Liver (tissue), 9 donors: ENCODE data around the gene SUGT1. TPM values are rescaled to one million over a fixed set of nuclear protein-coding genes. Genes with fewer than 3 reads are reported as not detected.
A peak's percentile ranks its signal among the peaks of the same experiment; 100 is the strongest.
"Not testable (repeated sequence)": the region's sequence is repeated elsewhere in the genome, so short reads cannot be mapped to it uniquely, and the experiment has no call there.

Source experiments
- DNase-seq: peaks from one replicate; pipeline ENCODE4 v3.0.0-alpha.2; 2017; ENCODE audit warnings: low spot score
- H3K27ac ChIP-seq, 2 donors: one replicate each; pipeline ENCODE4 v1.7.0; 2013; ENCODE audit warnings: inconsistent platforms in 2 of 2, low read length in 2 of 2, control low read depth in 1 of 2, low read depth in 1 of 2, mild to moderate bottlenecking in 1 of 2
- H3K27me3 ChIP-seq, 4 donors: one replicate each; pipeline versions ENCODE4 v1.6.1 to v1.7.0; 2013; ENCODE audit warnings: low read length in 3 of 4, inconsistent platforms in 1 of 4, mild to moderate bottlenecking in 1 of 4, moderate library complexity in 1 of 4; ENCODE audit not compliant: control insufficient read depth in 4 of 4, insufficient read depth in 4 of 4
- H3K36me3 ChIP-seq, 4 donors: one replicate each; pipeline versions ENCODE4 v1.6.1 to v1.7.0; 2013; ENCODE audit warnings: low read length in 3 of 4, mild to moderate bottlenecking in 3 of 4, low read depth in 1 of 4, moderate library complexity in 1 of 4; ENCODE audit not compliant: control insufficient read depth in 4 of 4, insufficient read depth in 3 of 4
- H3K4me1 ChIP-seq, 4 donors: one replicate each; pipeline versions ENCODE4 v1.6.1 to v1.7.0; 2013; ENCODE audit warnings: low read length in 3 of 4, mild to moderate bottlenecking in 3 of 4, moderate library complexity in 1 of 4; ENCODE audit not compliant: control insufficient read depth in 4 of 4, insufficient read depth in 4 of 4
- H3K4me3 ChIP-seq, 3 donors: one replicate each; pipeline versions ENCODE4 v1.6.1 to v1.7.0; 2013; ENCODE audit warnings: low read length in 3 of 3, control low read depth in 1 of 3, low read depth in 1 of 3, mild to moderate bottlenecking in 1 of 3
- H3K9ac ChIP-seq, 2 donors: one replicate each; pipeline ENCODE4 v1.7.0; 2013; ENCODE audit warnings: low read length in 2 of 2, mild to moderate bottlenecking in 2 of 2, moderate library complexity in 2 of 2, control low read depth in 1 of 2, low read depth in 1 of 2
- H3K9me3 ChIP-seq, 4 donors: one replicate each; pipeline versions ENCODE4 v1.6.1 to v1.7.0; 2013; ENCODE audit warnings: low read length in 3 of 4; ENCODE audit not compliant: control insufficient read depth in 4 of 4
- EGR1 ChIP-seq, 2 donors: IDR thresholded peaks; 2 replicates each; pipeline ENCODE4 v1.6.1; 2016 to 2018; ENCODE audit warnings: antibody characterized with exemption in 2 of 2, low read depth in 2 of 2
- FOXA1 ChIP-seq: IDR thresholded peaks from 2 replicates; pipeline ENCODE4 v1.6.1; 2016; ENCODE audit warnings: antibody characterized with exemption
- FOXA2 ChIP-seq: IDR thresholded peaks from 2 replicates; pipeline ENCODE4 v1.6.1; 2016; ENCODE audit warnings: antibody characterized with exemption
- GABPA ChIP-seq, 2 donors: IDR thresholded peaks in 1 of 2; conservative IDR thresholded peaks in 1 of 2; 2 replicates each; pipeline ENCODE4 v1.6.1; 2016; ENCODE audit warnings: antibody characterized with exemption in 2 of 2, mild to moderate bottlenecking in 1 of 2, moderate library complexity in 1 of 2
- HNF4A ChIP-seq, 2 donors: conservative IDR thresholded peaks; 2 replicates each; pipeline ENCODE4 v1.6.1; 2016; ENCODE audit warnings: antibody characterized with exemption in 2 of 2, mild to moderate bottlenecking in 2 of 2
- HNF4G ChIP-seq: IDR thresholded peaks from 2 replicates; pipeline ENCODE4 v1.6.1; 2016; ENCODE audit warnings: antibody characterized with exemption
- JUND ChIP-seq, 2 donors: IDR thresholded peaks; 2 replicates each; pipeline ENCODE4 v1.6.1; 2016; ENCODE audit warnings: antibody characterized with exemption in 2 of 2
- NR2F2 ChIP-seq: IDR thresholded peaks from 2 replicates; pipeline ENCODE4 v1.6.1; 2016; ENCODE audit warnings: antibody characterized with exemption
- RAD21 ChIP-seq, 2 donors: IDR thresholded peaks; 2 replicates each; pipeline ENCODE4 v1.6.1; 2016; ENCODE audit warnings: antibody characterized with exemption in 2 of 2, mild to moderate bottlenecking in 2 of 2
- RXRA ChIP-seq, 2 donors: IDR thresholded peaks; 2 replicates each; pipeline ENCODE4 v1.6.1; 2017 to 2018; ENCODE audit warnings: antibody characterized with exemption in 2 of 2, mild to moderate bottlenecking in 1 of 2
- SP1 ChIP-seq: IDR thresholded peaks from 2 replicates; pipeline ENCODE4 v1.6.1; 2018; ENCODE audit warnings: antibody characterized with exemption, mild to moderate bottlenecking
- TAF1 ChIP-seq: conservative IDR thresholded peaks from 2 replicates; pipeline ENCODE4 v1.6.1; 2016; ENCODE audit warnings: antibody characterized with exemption, mild to moderate bottlenecking
- YY1 ChIP-seq: IDR thresholded peaks from 2 replicates; pipeline ENCODE4 v1.6.1; 2016; ENCODE audit warnings: antibody characterized with exemption, mild to moderate bottlenecking
- WGBS: extraction: QIAGEN DNeasy Blood & Tissue Kit; methylation state at CpG from one replicate; pipeline ENCODE4 v1.1.7; 2013; 5-methylcytosine and 5-hydroxymethylcytosine counted together
- polyA plus RNA-seq, 2 donors: library from polyadenylated mRNA; stranded (reverse) in 1 of 2; unstranded in 1 of 2; fragments of 200-250 nt in 1 of 2; fragments of >200 nt in 1 of 2; fragmentation: Nextera tagmentation in 1 of 2; extraction: Ambion mirVana in 1 of 2; gene quantifications; one replicate each; pipeline versions ENCODE4 v1.2.1 to v1.2.3, GENCODE V29; 2013 to 2015
- total RNA-seq, 2 donors: library from RNA; depleted of rRNA; stranded (reverse); fragments of >200 nt; gene quantifications; one replicate each; pipeline ENCODE4 v1.2.3, GENCODE V29; 2014
- TF ChIP-seq, protein P1 (sequence below): fragments of 150-350 bp; IDR thresholded peaks from 2 replicates; pipeline ENCODE4 v1.5.1; 2017; ENCODE audit warnings: improper control_type of control experiment, low read depth, low read length; ENCODE audit not compliant: missing input control
- TF ChIP-seq, protein P2 (sequence below): IDR thresholded peaks from 2 replicates; pipeline ENCODE4 v1.6.1; 2016; ENCODE audit warnings: antibody characterized with exemption, mild to moderate bottlenecking
- TF ChIP-seq, protein P3 (sequence below): IDR thresholded peaks from 2 replicates; pipeline ENCODE4 v1.6.1; 2016; ENCODE audit warnings: antibody characterized with exemption
- TF ChIP-seq, protein P4 (sequence below): IDR thresholded peaks from 2 replicates; pipeline ENCODE4 v1.6.1; 2016; ENCODE audit warnings: antibody characterized with exemption
- TF ChIP-seq, protein P5 (sequence below): IDR thresholded peaks from 2 replicates; pipeline ENCODE4 v1.6.1; 2016; ENCODE audit warnings: antibody characterized with exemption
- donor health status: healthy.
- donor health status: healthy.
- donor health status: healthy.
- donor health status: healthy.
- donor health status: healthy.

SUGT1 gene
- total and polyA plus RNA-seq, 4 donors, result 15.5 to 24.9 (median 20.8) TPM

DNA sequence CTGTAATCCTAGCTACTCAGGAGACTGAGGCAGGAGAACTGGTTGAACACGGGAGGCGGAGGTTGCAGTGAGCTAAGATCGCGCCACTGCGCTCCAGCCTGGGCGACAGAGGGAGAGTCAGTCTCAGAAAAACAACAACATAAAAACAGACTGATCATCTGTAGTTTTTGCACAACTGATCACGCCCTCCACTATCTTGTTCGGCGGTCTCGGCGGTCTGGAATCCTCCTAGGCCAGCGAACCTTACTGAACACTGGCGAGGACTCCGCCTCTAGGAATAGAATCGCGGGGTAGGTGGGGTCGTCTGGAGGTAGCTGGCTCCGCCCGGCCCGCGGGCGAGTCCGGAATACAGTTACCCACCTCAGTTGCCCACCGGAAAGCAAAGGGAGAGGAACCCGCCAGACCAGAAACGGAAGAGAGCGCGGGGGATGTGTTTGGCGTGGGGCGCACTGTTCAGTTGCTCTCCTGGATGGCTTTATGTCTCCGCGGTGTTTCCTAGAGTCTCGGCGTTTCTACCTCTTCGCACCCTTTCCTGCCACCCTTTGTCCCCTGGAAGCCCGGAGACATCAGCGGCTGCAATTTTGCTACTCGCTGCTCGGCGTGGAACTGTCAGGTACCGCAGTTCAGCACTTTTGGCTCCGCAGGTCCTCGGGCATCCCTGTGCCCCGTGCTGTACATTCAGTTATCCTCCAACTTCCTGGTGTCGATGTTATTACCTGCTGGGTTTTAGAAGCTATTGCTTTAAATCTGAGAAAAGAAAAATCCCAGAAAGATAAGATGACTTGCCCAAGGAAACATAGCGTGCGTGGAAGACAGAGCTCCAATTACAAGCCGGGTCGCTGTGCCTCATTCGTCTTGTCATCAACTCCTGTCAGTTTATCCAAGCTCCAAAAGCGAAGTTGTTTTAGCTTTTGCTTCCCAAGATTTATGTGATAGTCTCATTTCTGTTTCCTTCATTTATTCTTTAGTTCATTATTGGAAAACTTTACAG, 35.3 kb upstream of the SUGT1 start:
- Histone ChIP-seq H3K9ac (peak overlapping the region; percentile 5 to 60), H3K9me3 (no peaks in the 10 kb centered on the region), H3K4me3 (peak overlapping the region; percentile 81 to 92 (median 87)), H3K36me3 (peaks cover 0 to 1% (median 0%) of the 10 kb centered on the region in 4 donors), H3K4me1 (peaks cover 1 to 17% (median 5%) of the 10 kb centered on the region in 4 donors), H3K27ac (peak overlapping the region in 1 of 2 donors; percentile 55), H3K27me3 (no peaks in the 10 kb centered on the region)
- TF ChIP-seq GABPA (IDR thresholded peaks at IDR 0.05 in 1 of 2, conservative IDR thresholded peaks at IDR 0.05 in 1 of 2), result peak; percentile 90 to 95
- TF ChIP-seq NR2F2, result peak; percentile 56
- peak; percentile 41 for TF ChIP-seq SP1
- TF ChIP-seq YY1, result peak; percentile 67
- no peak for TF ChIP-seq FOXA2
- TF ChIP-seq, protein P1, sequence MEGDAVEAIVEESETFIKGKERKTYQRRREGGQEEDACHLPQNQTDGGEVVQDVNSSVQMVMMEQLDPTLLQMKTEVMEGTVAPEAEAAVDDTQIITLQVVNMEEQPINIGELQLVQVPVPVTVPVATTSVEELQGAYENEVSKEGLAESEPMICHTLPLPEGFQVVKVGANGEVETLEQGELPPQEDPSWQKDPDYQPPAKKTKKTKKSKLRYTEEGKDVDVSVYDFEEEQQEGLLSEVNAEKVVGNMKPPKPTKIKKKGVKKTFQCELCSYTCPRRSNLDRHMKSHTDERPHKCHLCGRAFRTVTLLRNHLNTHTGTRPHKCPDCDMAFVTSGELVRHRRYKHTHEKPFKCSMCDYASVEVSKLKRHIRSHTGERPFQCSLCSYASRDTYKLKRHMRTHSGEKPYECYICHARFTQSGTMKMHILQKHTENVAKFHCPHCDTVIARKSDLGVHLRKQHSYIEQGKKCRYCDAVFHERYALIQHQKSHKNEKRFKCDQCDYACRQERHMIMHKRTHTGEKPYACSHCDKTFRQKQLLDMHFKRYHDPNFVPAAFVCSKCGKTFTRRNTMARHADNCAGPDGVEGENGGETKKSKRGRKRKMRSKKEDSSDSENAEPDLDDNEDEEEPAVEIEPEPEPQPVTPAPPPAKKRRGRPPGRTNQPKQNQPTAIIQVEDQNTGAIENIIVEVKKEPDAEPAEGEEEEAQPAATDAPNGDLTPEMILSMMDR, result no peak
- TF ChIP-seq, protein P2, sequence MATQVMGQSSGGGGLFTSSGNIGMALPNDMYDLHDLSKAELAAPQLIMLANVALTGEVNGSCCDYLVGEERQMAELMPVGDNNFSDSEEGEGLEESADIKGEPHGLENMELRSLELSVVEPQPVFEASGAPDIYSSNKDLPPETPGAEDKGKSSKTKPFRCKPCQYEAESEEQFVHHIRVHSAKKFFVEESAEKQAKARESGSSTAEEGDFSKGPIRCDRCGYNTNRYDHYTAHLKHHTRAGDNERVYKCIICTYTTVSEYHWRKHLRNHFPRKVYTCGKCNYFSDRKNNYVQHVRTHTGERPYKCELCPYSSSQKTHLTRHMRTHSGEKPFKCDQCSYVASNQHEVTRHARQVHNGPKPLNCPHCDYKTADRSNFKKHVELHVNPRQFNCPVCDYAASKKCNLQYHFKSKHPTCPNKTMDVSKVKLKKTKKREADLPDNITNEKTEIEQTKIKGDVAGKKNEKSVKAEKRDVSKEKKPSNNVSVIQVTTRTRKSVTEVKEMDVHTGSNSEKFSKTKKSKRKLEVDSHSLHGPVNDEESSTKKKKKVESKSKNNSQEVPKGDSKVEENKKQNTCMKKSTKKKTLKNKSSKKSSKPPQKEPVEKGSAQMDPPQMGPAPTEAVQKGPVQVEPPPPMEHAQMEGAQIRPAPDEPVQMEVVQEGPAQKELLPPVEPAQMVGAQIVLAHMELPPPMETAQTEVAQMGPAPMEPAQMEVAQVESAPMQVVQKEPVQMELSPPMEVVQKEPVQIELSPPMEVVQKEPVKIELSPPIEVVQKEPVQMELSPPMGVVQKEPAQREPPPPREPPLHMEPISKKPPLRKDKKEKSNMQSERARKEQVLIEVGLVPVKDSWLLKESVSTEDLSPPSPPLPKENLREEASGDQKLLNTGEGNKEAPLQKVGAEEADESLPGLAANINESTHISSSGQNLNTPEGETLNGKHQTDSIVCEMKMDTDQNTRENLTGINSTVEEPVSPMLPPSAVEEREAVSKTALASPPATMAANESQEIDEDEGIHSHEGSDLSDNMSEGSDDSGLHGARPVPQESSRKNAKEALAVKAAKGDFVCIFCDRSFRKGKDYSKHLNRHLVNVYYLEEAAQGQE, result peak; percentile 52
- no peak for TF ChIP-seq FOXA1
- TF ChIP-seq EGR1 (IDR thresholded peaks at IDR 0.05; ENCODE audit: low read depth in 2 of 2), result no peak
- peak; percentile 81 for TF ChIP-seq TAF1
- peak in 1 of 2 donors; percentile 19 for TF ChIP-seq RAD21 (IDR thresholded peaks at IDR 0.05)
- TF ChIP-seq, protein P3, sequence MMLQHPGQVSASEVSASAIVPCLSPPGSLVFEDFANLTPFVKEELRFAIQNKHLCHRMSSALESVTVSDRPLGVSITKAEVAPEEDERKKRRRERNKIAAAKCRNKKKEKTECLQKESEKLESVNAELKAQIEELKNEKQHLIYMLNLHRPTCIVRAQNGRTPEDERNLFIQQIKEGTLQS, result no peak
- TF ChIP-seq HNF4A (conservative IDR thresholded peaks at IDR 0.05), result no peak
- TF ChIP-seq JUND (IDR thresholded peaks at IDR 0.05), result no peak
- TF ChIP-seq HNF4G, result no peak
- TF ChIP-seq, protein P4, sequence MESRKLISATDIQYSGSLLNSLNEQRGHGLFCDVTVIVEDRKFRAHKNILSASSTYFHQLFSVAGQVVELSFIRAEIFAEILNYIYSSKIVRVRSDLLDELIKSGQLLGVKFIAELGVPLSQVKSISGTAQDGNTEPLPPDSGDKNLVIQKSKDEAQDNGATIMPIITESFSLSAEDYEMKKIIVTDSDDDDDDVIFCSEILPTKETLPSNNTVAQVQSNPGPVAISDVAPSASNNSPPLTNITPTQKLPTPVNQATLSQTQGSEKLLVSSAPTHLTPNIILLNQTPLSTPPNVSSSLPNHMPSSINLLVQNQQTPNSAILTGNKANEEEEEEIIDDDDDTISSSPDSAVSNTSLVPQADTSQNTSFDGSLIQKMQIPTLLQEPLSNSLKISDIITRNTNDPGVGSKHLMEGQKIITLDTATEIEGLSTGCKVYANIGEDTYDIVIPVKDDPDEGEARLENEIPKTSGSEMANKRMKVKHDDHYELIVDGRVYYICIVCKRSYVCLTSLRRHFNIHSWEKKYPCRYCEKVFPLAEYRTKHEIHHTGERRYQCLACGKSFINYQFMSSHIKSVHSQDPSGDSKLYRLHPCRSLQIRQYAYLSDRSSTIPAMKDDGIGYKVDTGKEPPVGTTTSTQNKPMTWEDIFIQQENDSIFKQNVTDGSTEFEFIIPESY, result peak; percentile 32
- TF ChIP-seq, protein P5, sequence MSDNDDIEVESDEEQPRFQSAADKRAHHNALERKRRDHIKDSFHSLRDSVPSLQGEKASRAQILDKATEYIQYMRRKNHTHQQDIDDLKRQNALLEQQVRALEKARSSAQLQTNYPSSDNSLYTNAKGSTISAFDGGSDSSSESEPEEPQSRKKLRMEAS, result peak; percentile 63
- peak; percentile 50 to 65 for TF ChIP-seq RXRA (IDR thresholded peaks at IDR 0.05)
- 1% methylated on average over 51 of the region's 51 CpGs for whole genome bisulfite sequencing
- DNase-seq, result peak; percentile 76

DNA sequence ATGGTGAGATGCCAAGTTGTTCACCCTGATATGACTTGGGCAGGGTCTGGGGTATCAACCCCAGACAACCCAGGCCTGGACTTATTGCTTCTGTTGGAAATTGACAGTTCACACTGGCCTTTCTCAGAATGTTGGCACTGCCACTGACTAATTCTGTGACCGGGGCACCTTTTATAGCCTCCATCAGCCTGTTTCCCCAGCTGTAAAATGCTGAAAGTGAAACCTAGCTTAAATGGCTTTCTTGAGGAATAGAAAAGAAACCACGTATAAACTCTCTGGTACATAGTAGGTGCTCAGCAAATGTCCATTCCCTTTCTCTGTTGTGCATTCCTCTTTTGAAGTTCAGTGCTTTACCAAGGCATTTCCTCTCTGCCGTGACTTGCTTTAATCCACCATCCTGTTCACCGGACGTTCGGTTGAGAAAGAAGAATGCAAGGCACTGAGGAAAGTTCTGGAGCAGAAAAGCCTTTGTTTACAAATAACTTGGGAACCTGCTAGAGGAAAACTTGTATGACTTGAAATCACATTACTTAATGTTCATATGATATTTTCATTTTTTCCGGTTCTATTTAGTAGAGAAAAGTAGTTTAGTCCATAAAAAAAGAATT, 21.4 kb upstream of the SUGT1 start:
- H3K36me3 ChIP-seq, result peaks cover 0 to 11% (median 5%) of the 10 kb centered on the region in 4 donors

More for the DNA sequence above, 21.4 kb upstream of the SUGT1 start:
- not testable (repeated sequence) for H3K9ac ChIP-seq, DNase-seq, H3K4me3 ChIP-seq, H3K4me1 ChIP-seq, H3K27me3 ChIP-seq, H3K9me3 ChIP-seq, H3K27ac ChIP-seq
- 71% methylated on average over 7 of the region's 7 CpGs for WGBS
